CD4-positive, alpha-beta memory T cell (primary cell): ENCODE results near the gene NEK9. TPM values are rescaled to one million over a fixed set of nuclear protein-coding genes. Genes with fewer than 3 reads are reported as not detected.
A peak's percentile ranks its signal among the peaks of the same experiment; 100 is the strongest.

ENCODE experiments used
- CTCF ChIA-PET: fragments of 350-600 bp; sonication (Branson Sonifier 250); formaldehyde crosslinking; loops from one replicate; lab custom pipeline; 2021; ENCODE audit warnings: inconsistent platforms; ENCODE audit not compliant: partially characterized antibody; lab: Charles Lee
- POLR2A ChIA-PET: fragments of 350-600 bp; sonication (Branson Sonifier 250); formaldehyde crosslinking; loops from one replicate; lab custom pipeline; 2021; ENCODE audit not compliant: partially characterized antibody; lab: Charles Lee
- DNase-seq, 5 donors: peaks; one replicate each; pipeline versions ENCODE4 v3.0.0 to v3.0.0-alpha.2; 2020 to 2022; ENCODE audit warnings: mixed read lengths in 1 of 5
- H3K27ac ChIP-seq: one replicate; pipeline ENCODE4 v1.7.0; 2013; ENCODE audit warnings: low read depth, low read length
- H3K27me3 ChIP-seq: 2 replicates; pipeline ENCODE4 v1.7.0; 2013; ENCODE audit warnings: mild to moderate bottlenecking, low read length, moderate library complexity; ENCODE audit not compliant: insufficient read depth
- H3K36me3 ChIP-seq: 2 replicates; pipeline ENCODE4 v1.7.0; 2013; ENCODE audit warnings: mild to moderate bottlenecking, low read length, moderate library complexity; ENCODE audit not compliant: insufficient read depth
- H3K4me1 ChIP-seq: 2 replicates; pipeline ENCODE4 v1.7.0; 2013; ENCODE audit warnings: mild to moderate bottlenecking, low read length, moderate library complexity; ENCODE audit not compliant: insufficient read depth
- H3K4me3 ChIP-seq, 2 donors: one replicate each; pipeline ENCODE4 v1.7.0; 2013; ENCODE audit warnings: low read length in 2 of 2, mild to moderate bottlenecking in 1 of 2
- H3K9me3 ChIP-seq, 2 donors: one replicate each; pipeline ENCODE4 v1.7.0; 2013; ENCODE audit warnings: low read length in 2 of 2, control low read depth in 1 of 2; ENCODE audit not compliant: control insufficient read depth in 1 of 2
- H3K27ac Mint-ChIP-seq, 7 donors: one replicate each; pipeline ENCODE4 v1.8.0; 2020 to 2021; ENCODE audit warnings: mixed read lengths in 7 of 7, mild to moderate bottlenecking in 6 of 7, inconsistent platforms in 3 of 7, moderate library complexity in 3 of 7
- H3K27me3 Mint-ChIP-seq, 2 donors: one replicate each; pipeline ENCODE4 v1.8.0; 2020 to 2021; ENCODE audit warnings: mixed read lengths in 2 of 2
- H3K36me3 Mint-ChIP-seq, 2 donors: one replicate each; pipeline ENCODE4 v1.8.0; 2020 to 2021; ENCODE audit warnings: mixed read lengths in 2 of 2, inconsistent platforms in 1 of 2, mild to moderate bottlenecking in 1 of 2
- H3K4me1 Mint-ChIP-seq, 4 donors: one replicate each; pipeline ENCODE4 v1.8.0; 2020 to 2021; ENCODE audit warnings: mixed read lengths in 4 of 4, mild to moderate bottlenecking in 1 of 4
- H3K4me3 Mint-ChIP-seq, 8 donors: one replicate each; pipeline ENCODE4 v1.8.0; 2020 to 2021; ENCODE audit warnings: mixed read lengths in 8 of 8, mild to moderate bottlenecking in 7 of 8, moderate library complexity in 6 of 8, inconsistent platforms in 3 of 8
- H3K9me3 Mint-ChIP-seq, 8 donors: one replicate each; pipeline ENCODE4 v1.8.0; 2020 to 2021; ENCODE audit warnings: mixed read lengths in 8 of 8, mild to moderate bottlenecking in 5 of 8, inconsistent platforms in 3 of 8, moderate library complexity in 1 of 8
- intact Hi-C: fragments of 100-400 bp; cut with micrococcal nuclease; formaldehyde crosslinking; loops from one replicate; pipeline ENCODE4 v1.15.1; 2023
- polyA plus RNA-seq, 2 donors: library from polyadenylated mRNA; unstranded; fragments of 300-500 nt; fragmentation: Illumina TruSeq; gene quantifications; one replicate each; pipeline ENCODE4 v1.2.3, GENCODE V29; 2021
- total RNA-seq, 2 experiments: library from RNA; stranded (reverse); gene quantifications; one replicate each; pipeline ENCODE4 v1.2.3, GENCODE V29; 2021

Gene NEK9
- total and polyA plus RNA-seq, 4 experiments from 2014 or later: 9.8 to 133 (median 74.6) TPM

DNA sequence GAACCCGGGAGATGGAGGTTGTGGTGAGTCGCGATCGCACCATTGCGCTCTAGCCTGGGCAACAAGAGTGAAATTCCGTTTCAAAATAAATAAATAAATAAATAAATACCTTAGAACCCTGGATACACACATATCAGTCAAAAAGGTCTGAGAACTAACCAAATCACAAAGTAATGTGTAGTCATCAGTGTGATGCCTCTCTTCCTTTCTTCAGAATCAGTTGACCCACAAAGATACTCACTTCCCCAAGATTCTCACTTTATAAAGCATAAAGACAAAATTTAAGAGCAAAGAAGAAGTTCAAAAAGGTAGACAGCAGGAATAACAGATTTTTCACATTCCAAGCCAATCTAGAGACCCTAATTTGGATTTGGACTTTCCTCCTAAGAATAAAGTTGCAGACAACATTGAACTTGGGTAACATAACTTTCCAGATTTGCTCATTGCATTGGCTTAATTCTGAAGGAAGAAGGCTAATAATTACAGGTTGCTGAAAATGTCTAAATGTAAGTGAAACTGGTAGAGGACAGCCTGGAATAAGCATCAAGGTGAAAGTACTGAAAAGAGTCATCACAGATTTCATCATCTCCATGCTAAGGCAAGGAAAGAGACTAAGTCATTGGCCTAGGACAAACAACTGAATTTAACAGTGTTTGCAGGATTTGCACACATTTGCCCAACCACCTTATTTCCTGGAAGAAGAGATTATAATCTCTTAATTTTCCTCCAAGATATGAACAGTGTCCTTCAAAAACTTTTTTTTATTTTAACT lies 32.2 kb upstream of the NEK9 start:
- no peaks in the 10 kb centered on the region for H3K36me3 ChIP-seq
- H3K27me3 Mint-ChIP-seq: no peaks in the 10 kb centered on the region
- POLR2A ChIA-PET: no interaction called here

DNA sequence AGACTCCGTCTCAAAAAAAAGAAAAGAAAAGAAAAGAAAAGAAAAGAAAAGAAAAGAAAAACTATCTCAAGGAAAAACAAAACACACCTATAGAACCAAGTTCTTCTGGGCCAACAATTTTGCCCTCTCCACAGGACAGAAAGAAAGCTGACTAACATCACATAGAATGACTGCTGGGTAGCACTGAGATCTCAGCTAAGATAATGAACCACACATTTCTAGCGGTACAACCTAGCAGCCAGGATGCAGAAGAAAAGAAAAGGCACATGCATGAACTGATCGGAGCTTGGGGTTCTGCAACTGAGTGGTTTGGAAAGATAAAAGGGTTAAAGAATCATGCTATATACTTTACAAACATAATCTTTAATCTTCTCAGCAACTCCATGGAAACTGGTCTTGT lies 30.1 kb upstream of the NEK9 start:
- Histone ChIP-seq H3K27me3 (no peaks in the 10 kb centered on the region), H3K36me3 (peaks cover 2% of the 10 kb centered on the region), H3K4me1 (peaks cover 64% of the 10 kb centered on the region), H3K27ac (no peak overlapping the region), H3K9me3 (no peaks in the 10 kb centered on the region), H3K4me3 (no peak overlapping the region)
- no peaks in the 10 kb centered on the region for H3K9me3 Mint-ChIP-seq
- peak overlapping the region in 6 of 7 donors; percentile 47 to 84 (median 66) for H3K27ac Mint-ChIP-seq
- ChIA-PET CTCF (interaction anchor here (0.6 to 1.8 kb wide), 4 partner anchors 14 to 149 kb away, joined by 3 to 6 read pairs (median 3); no protein-coding TSS in a partner anchor), POLR2A (interaction anchor here (1.0 to 1.7 kb wide), 4 partner anchors 17 to 102 kb away, joined by 3 to 6 read pairs (median 4); no protein-coding TSS in a partner anchor)
- no peaks in the 10 kb centered on the region for H3K27me3 Mint-ChIP-seq
- peak; percentile 36 to 66 (median 49) for DNase-seq
- H3K36me3 Mint-ChIP-seq: peaks cover 2 to 22% of the 10 kb centered on the region in 2 donors
- H3K4me3 Mint-ChIP-seq: peak overlapping the region in 7 of 8 donors; percentile 15 to 64 (median 50)
- intact Hi-C loops: loop anchor here (5.0 kb wide), 1 partner anchor 90 kb away; no protein-coding TSS in a partner anchor
- peaks cover 48 to 72% (median 60%) of the 10 kb centered on the region in 4 donors for H3K4me1 Mint-ChIP-seq

More for the DNA sequence above, 32.2 kb upstream of the NEK9 start:
- Mint-ChIP-seq H3K27ac (peak overlapping the region in 6 of 7 donors; percentile 14 to 76 (median 59)), H3K9me3 (no peaks in the 10 kb centered on the region), H3K4me1 (peaks cover 47 to 75% (median 62%) of the 10 kb centered on the region in 4 donors), H3K4me3 (peak overlapping the region in 2 of 8 donors; percentile 1 to 44), H3K36me3 (peaks cover 0 to 14% of the 10 kb centered on the region in 2 donors)
- Histone ChIP-seq H3K4me1 (peaks cover 69% of the 10 kb centered on the region), H3K27ac (no peak overlapping the region), H3K9me3 (no peaks in the 10 kb centered on the region), H3K4me3 (no peak overlapping the region), H3K27me3 (no peaks in the 10 kb centered on the region)
- intact Hi-C loops: loop anchor here (5.0 kb wide), 1 partner anchor 88 kb away; no protein-coding TSS in a partner anchor
- CTCF ChIA-PET: no interaction called here
- DNase-seq: no peak

DNA sequence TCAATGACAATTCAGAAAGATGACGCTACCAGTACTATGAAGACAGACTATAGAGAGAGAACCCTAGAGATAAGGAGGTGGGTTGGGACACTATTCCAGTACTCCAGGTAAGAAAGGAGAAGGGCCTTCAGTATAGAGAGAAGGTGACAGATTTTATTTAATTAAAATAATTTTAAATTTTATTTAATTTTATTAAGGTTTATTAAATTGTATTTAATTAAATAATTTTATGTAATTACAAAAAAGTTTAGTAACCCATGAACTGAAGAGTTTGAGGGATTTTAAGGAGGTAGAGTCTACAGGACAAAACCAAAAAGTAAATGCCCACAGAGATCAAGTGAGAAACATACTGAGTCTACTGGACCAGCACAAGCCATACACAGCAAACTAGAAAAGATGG lies 29.3 kb upstream of the NEK9 start:
- H3K4me1 Mint-ChIP-seq: peaks cover 43 to 70% (median 55%) of the 10 kb centered on the region in 4 donors

DNA sequence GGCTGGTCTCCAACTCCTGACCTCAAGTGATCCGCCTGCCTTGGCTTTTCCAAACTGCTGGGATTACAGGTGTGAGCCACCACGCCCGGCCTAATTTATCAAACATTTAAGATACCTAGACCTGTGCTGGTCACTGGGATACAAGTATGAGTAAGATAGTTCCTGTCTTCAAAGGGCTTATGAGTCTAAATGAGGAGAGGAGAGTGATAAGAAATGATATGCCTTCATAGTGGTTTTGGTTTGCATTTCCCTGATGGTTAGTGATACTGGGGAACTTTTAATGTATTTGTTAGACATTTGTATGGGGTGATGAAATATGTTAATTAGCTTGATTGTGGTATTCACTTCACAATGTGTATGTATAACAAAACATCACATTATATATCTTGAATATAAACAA lies 28.3 kb upstream of the NEK9 start:
- H3K4me1 Mint-ChIP-seq: peaks cover 36 to 60% (median 48%) of the 10 kb centered on the region in 4 donors
- no peaks in the 10 kb centered on the region for H3K27me3 ChIP-seq
- H3K27ac ChIP-seq: no peak overlapping the region
- peaks cover 10 to 22% of the 10 kb centered on the region in 2 donors for H3K36me3 Mint-ChIP-seq
- intact Hi-C loops: loop anchor here (5.0 kb wide), 1 partner anchor 92 kb away; no protein-coding TSS in a partner anchor
- H3K36me3 ChIP-seq: peaks cover 10% of the 10 kb centered on the region
- no peaks in the 10 kb centered on the region for H3K9me3 ChIP-seq
- H3K27me3 Mint-ChIP-seq: no peaks in the 10 kb centered on the region
- peak overlapping the region in 2 of 8 donors; percentile 10 to 54 for H3K4me3 Mint-ChIP-seq
- peak overlapping the region in 6 of 7 donors; percentile 7 to 75 (median 56) for H3K27ac Mint-ChIP-seq
- H3K4me3 ChIP-seq: no peak overlapping the region
- POLR2A ChIA-PET: interaction anchor here (0.5 kb wide), 1 partner anchor 852 kb away, joined by 3 read pairs; no protein-coding TSS in a partner anchor
- H3K9me3 Mint-ChIP-seq: no peaks in the 10 kb centered on the region
- DNase-seq: no peak
- CTCF ChIA-PET: interaction anchor here (1.3 kb wide), 1 partner anchor 17 kb away, joined by 4 read pairs; no protein-coding TSS in a partner anchor
- H3K4me1 ChIP-seq: peaks cover 47% of the 10 kb centered on the region

More for the DNA sequence above, 29.3 kb upstream of the NEK9 start:
- Histone ChIP-seq H3K4me3 (no peak overlapping the region), H3K27ac (no peak overlapping the region), H3K27me3 (no peaks in the 10 kb centered on the region), H3K9me3 (no peaks in the 10 kb centered on the region), H3K36me3 (peaks cover 10% of the 10 kb centered on the region), H3K4me1 (peaks cover 57% of the 10 kb centered on the region)
- H3K27me3 Mint-ChIP-seq: no peaks in the 10 kb centered on the region
- peak overlapping the region in 3 of 8 donors; percentile 41 to 70 (median 46) for H3K4me3 Mint-ChIP-seq
- H3K36me3 Mint-ChIP-seq: peaks cover 8 to 22% of the 10 kb centered on the region in 2 donors
- no peak for DNase-seq
- peak overlapping the region in 5 of 7 donors; percentile 61 to 88 (median 72) for H3K27ac Mint-ChIP-seq
- no peaks in the 10 kb centered on the region for H3K9me3 Mint-ChIP-seq
- CTCF ChIA-PET: interaction anchor here (1.2 to 1.3 kb wide), 2 partner anchors 18 to 150 kb away, joined by 3 to 4 read pairs; no protein-coding TSS in a partner anchor
- intact Hi-C loops: loop anchor here (5.0 kb wide), 1 partner anchor 91 kb away; no protein-coding TSS in a partner anchor
- POLR2A ChIA-PET: interaction anchor here (1.7 kb wide), 1 partner anchor 18 kb away, joined by 4 read pairs; no protein-coding TSS in a partner anchor

DNA sequence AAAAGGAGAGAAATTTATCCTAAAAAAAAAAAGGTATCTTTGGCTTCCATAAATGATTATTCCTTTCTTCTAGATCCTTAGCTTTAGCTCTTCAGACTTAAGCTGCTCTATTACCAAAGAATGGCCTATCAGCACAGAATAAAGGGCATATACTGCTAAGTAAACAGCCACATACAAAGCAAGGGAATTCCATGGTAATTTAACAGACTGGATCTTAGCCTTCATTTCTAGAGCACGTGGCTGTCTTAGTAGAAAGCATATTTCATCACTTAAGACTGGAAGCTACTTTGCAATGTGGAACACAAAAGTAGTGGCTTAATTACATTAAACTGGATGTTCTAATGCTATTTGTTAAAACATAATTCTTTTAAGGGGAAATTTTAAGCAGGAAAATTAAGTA lies 26.4 kb upstream of the NEK9 start:
- Mint-ChIP-seq H3K27me3 (no peaks in the 10 kb centered on the region), H3K9me3 (no peaks in the 10 kb centered on the region), H3K27ac (peak overlapping the region in 1 of 7 donors; percentile 35), H3K36me3 (peaks cover 20 to 31% of the 10 kb centered on the region in 2 donors), H3K4me1 (peaks cover 32 to 58% (median 44%) of the 10 kb centered on the region in 4 donors), H3K4me3 (no peak overlapping the region)
- Histone ChIP-seq H3K27me3 (no peaks in the 10 kb centered on the region), H3K4me3 (no peak overlapping the region), H3K27ac (no peak overlapping the region), H3K9me3 (no peaks in the 10 kb centered on the region), H3K4me1 (peaks cover 34% of the 10 kb centered on the region), H3K36me3 (peaks cover 10% of the 10 kb centered on the region)
- intact Hi-C loops: no loop called here
- ChIA-PET CTCF (interaction anchor here (0.8 to 1.4 kb wide), 5 partner anchors 9 to 142 kb away, joined by 3 to 4 read pairs (median 3); no protein-coding TSS in a partner anchor), POLR2A (interaction anchor here (1.3 kb wide), 1 partner anchor 8 kb away, joined by 5 read pairs; no protein-coding TSS in a partner anchor)
- no peak for DNase-seq

DNA sequence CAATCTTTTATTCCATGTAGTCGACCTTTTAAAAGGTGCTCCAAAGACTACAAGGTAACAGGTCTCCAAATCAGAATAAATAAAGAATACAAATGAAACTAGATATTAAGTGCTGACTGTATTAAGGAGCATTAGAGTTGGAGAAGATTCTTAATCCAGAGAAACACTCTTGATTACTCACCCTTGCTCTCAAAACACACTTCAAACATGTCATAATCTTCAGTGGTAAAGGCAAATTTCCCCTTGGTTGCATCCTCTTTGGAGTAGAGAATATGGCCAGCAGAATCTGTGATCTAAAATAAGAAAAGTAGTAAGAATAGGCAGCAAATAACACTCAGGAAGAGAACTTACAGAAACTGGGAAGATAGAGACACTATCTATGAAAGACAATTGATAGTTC lies 25.0 kb upstream of the NEK9 start:
- no peak for DNase-seq
- ChIA-PET CTCF (no interaction called here), POLR2A (no interaction called here)
- no peaks in the 10 kb centered on the region for H3K9me3 Mint-ChIP-seq
- Histone ChIP-seq H3K9me3 (no peaks in the 10 kb centered on the region), H3K4me1 (peaks cover 25% of the 10 kb centered on the region), H3K36me3 (peaks cover 10% of the 10 kb centered on the region), H3K27me3 (no peaks in the 10 kb centered on the region), H3K27ac (no peak overlapping the region), H3K4me3 (no peak overlapping the region)
- no peaks in the 10 kb centered on the region for H3K27me3 Mint-ChIP-seq
- no peak overlapping the region for H3K4me3 Mint-ChIP-seq
- intact Hi-C loops: no loop called here
- H3K27ac Mint-ChIP-seq: peak overlapping the region in 2 of 7 donors; percentile 48
- H3K4me1 Mint-ChIP-seq: peaks cover 28 to 65% (median 46%) of the 10 kb centered on the region in 4 donors
- H3K36me3 Mint-ChIP-seq: peaks cover 21 to 34% of the 10 kb centered on the region in 2 donors
